ENCODE results near the gene NEURL1. TPM values are rescaled to one million over a fixed set of nuclear protein-coding genes. Genes with fewer than 3 reads are reported as not detected.

Gene NEURL1
- polyA plus RNA-seq, 4 donors, result 14.6 to 48.6 (median 20.8) TPM

DNA sequence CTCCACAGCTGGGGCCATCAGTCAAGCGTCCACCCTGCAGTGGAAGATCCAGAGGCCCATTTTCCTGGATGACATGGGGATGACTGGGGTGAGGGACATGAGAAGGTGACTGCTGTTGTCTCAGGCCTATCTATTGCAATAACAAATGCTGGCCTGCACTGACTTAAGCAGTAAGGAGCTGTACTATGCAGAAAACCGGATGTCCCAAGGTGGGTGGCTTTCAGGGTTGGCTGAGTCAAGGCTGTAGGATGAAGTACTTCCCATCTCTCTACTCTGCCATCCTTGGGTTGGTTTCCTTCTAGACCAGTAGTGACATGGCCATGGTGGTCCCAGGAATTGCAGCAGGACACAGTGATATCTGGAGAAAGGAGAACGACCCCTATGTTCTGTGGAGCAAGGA is 48.1 kb downstream of the NEURL1 start:
- Histone ChIP-seq H3K27ac (ENCODE audit: low read depth in 1 of 3, low read length in 2 of 3) (no peak overlapping the region), H3K36me3 (ENCODE audit: control insufficient read depth in 3 of 3, insufficient read depth in 2 of 3, low read depth in 1 of 3, low read length in 3 of 3) (no peaks in the 10 kb centered on the region), H3K4me1 (ENCODE audit: control insufficient read depth in 3 of 3, insufficient read depth in 2 of 3, low read depth in 1 of 3, low read length in 2 of 3) (peaks cover 0 to 32% (median 5%) of the 10 kb centered on the region in 3 donors), H3K27me3 (ENCODE audit: control insufficient read depth in 3 of 3, insufficient read depth in 3 of 3, low read length in 3 of 3) (no peaks in the 10 kb centered on the region), H3K9me3 (ENCODE audit: control insufficient read depth in 2 of 2, insufficient read depth in 1 of 2, low read depth in 1 of 2, low read length in 1 of 2) (no peaks in the 10 kb centered on the region), H3K4me3 (ENCODE audit: low read depth in 1 of 3, low read length in 3 of 3) (no peak overlapping the region)
- DNase-seq, result no peak
- WGBS, 3 donors, result 94 to 97% (median 96%) methylated on average over 3 of the region's 3 CpGs
- FAIRE-seq, result no peak

DNA sequence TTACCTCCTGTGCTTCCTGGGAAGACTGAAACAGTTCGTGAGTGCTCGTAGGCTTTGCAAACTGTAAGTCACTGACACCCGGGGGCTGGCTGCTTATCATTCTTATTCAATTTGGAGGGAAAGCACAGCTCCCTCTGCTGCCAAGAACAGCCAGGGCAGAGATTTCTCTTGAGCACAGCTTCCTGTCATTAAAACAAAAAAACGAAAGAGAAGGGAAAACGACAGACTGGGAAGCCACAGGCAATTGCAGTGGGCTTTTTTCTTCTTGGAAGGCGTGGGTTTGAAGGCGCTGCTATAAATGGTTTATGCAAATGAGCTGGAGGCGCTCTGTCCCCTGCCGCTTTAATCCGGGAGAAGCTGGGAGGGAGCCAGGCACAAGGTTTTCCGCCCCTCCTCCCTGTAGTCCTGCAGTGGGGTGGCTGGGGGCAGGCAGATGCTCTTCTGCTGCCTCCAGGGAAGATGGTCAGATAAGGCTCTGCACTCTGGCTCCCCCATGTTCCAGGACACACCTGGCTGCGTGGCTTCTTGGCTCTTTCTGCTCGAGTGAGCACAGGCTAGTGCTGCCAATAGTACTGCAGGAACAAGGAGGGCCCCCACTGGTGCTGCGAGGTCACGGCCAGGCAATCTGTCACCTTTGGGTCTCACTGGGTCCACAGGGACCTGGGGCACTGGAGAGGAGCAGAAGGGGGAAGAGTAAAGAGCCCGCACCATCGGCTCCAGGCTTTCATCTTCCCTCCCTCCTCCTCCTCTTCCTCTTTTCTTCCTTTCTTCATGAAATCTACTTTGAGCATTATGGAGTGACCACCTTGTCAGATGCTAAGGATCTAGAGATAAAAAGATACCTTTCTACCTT is 49.5 kb downstream of the NEURL1 start:
- WGBS, 3 donors, result 9 to 11% (median 10%) methylated on average over 16 to 17 of the region's 17 CpGs
- peak; percentile 48 to 73 for DNase-seq

DNA sequence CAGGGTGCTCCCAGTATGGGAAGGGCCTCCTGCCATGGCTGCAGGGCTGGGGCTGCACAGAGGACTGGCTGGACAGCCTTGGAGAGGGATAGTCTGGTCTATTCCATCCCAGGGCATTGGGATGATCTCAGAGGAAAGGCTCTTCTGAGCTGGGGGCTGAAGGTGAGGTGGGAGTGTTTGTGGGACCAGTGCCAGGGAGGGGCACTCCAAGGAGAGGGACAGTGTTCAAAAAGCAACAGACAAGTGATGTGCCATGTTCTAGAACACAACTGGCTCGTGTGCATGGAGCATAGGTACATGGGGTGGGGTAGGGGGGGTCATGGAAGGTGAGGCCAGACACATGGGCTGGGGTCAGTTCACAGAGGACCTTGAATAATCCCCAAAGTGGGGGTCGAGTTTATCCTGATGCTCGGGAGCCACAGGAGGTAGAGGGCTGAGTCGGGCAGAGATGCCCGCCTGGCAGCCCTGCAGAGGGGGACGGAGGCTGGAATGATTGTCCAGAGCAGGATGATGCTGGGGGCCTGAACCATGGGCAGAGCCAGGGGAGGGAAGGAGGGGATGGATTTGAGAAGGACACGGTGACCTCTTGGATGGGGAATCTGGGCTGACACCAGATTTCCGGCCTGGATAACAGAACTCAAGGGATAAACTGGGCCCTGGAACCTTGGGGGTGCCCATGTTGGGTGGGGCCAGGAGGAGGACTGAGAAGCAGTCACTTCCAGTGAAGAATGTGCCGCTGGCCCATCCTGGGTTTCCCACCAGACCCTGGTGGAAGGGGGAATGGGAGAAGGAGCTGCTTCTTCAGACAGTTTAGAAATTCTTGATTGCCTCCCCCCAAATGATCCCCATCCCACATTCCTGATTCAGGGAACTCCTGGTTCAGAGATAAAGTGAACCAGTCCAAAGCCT is 50.4 kb downstream of the NEURL1 start:
- DNase-seq, result no peak
- Histone ChIP-seq H3K4me3 (ENCODE audit: low read depth in 1 of 3, low read length in 3 of 3) (no peak overlapping the region), H3K27me3 (ENCODE audit: control insufficient read depth in 3 of 3, insufficient read depth in 3 of 3, low read length in 3 of 3) (no peaks in the 10 kb centered on the region), H3K36me3 (ENCODE audit: control insufficient read depth in 3 of 3, insufficient read depth in 2 of 3, low read depth in 1 of 3, low read length in 3 of 3) (no peaks in the 10 kb centered on the region), H3K4me1 (ENCODE audit: control insufficient read depth in 3 of 3, insufficient read depth in 2 of 3, low read depth in 1 of 3, low read length in 2 of 3) (peaks cover 0 to 44% (median 5%) of the 10 kb centered on the region in 3 donors), H3K9me3 (ENCODE audit: control insufficient read depth in 2 of 2, insufficient read depth in 1 of 2, low read depth in 1 of 2, low read length in 1 of 2) (no peaks in the 10 kb centered on the region), H3K27ac (ENCODE audit: low read depth in 1 of 3, low read length in 2 of 3) (peak overlapping the region in 1 of 3 donors; percentile 47)
- FAIRE-seq, result no peak
- WGBS, 3 donors, result 84 to 95% (median 91%) methylated on average over 9 of the region's 9 CpGs

More for the DNA sequence above, 49.5 kb downstream of the NEURL1 start:
- H3K27ac ChIP-seq (ENCODE audit: low read depth in 1 of 3, low read length in 2 of 3), result peak overlapping the region in 1 of 3 donors; percentile 47
- H3K9me3 ChIP-seq (ENCODE audit: control insufficient read depth in 2 of 2, insufficient read depth in 1 of 2, low read depth in 1 of 2, low read length in 1 of 2), result no peaks in the 10 kb centered on the region
- H3K4me3 ChIP-seq (ENCODE audit: low read depth in 1 of 3, low read length in 3 of 3), result peak overlapping the region in 2 of 3 donors; percentile 20 to 36
- H3K27me3 ChIP-seq (ENCODE audit: control insufficient read depth in 3 of 3, insufficient read depth in 3 of 3, low read length in 3 of 3), result no peaks in the 10 kb centered on the region
- H3K4me1 ChIP-seq (ENCODE audit: control insufficient read depth in 3 of 3, insufficient read depth in 2 of 3, low read depth in 1 of 3, low read length in 2 of 3), result peaks cover 0 to 44% (median 5%) of the 10 kb centered on the region in 3 donors
- no peaks in the 10 kb centered on the region for H3K36me3 ChIP-seq (ENCODE audit: control insufficient read depth in 3 of 3, insufficient read depth in 2 of 3, low read depth in 1 of 3, low read length in 3 of 3)
- no peak for FAIRE-seq

DNA sequence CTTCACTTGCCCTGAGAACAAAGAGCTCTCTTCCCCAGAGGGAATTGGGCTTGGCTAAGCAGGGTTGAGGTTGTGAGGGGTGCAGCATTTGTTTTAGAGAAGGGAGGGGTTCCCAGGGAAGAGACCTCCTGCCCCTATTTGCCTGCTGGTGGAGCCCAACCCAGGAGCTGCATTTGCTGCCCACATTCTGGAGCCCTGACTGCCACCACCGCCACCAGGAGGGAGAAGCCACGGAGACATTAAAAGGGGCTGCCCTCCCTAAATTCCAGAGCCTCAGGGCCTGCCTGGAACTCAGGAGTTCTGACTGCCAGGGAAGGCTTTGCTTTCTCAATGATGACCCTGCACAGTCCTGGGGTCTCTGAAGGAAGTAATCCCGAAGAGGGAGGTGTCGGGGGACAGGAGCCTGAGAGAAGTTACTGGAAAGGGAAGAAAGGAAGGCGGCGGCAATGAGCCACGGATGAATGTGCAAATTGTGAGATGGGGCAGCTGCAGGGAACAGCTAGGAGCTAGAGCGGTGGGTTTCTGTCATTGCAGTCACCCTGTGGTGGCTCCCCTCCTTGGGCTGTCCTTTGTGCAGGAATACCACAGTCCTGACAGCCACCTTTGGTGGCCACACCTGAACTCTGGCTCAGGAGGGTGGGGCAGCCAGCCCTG is 51.3 kb downstream of the NEURL1 start:
- no peaks in the 10 kb centered on the region for H3K36me3 ChIP-seq (ENCODE audit: control insufficient read depth in 3 of 3, insufficient read depth in 2 of 3, low read depth in 1 of 3, low read length in 3 of 3)
- H3K27ac ChIP-seq (ENCODE audit: low read depth in 1 of 3, low read length in 2 of 3), result peak overlapping the region in 1 of 3 donors; percentile 1
- WGBS, 3 donors, result 85 to 93% (median 90%) methylated on average over 8 of the region's 8 CpGs
- no peaks in the 10 kb centered on the region for H3K9me3 ChIP-seq (ENCODE audit: control insufficient read depth in 2 of 2, insufficient read depth in 1 of 2, low read depth in 1 of 2, low read length in 1 of 2)
- H3K27me3 ChIP-seq (ENCODE audit: control insufficient read depth in 3 of 3, insufficient read depth in 3 of 3, low read length in 3 of 3), result no peaks in the 10 kb centered on the region
- no peak for FAIRE-seq
- no peak overlapping the region for H3K4me3 ChIP-seq (ENCODE audit: low read depth in 1 of 3, low read length in 3 of 3)
- peaks cover 0 to 50% (median 5%) of the 10 kb centered on the region in 3 donors for H3K4me1 ChIP-seq (ENCODE audit: control insufficient read depth in 3 of 3, insufficient read depth in 2 of 3, low read depth in 1 of 3, low read length in 2 of 3)
- peak in 1 of 2 donors; percentile 33 for DNase-seq

DNA sequence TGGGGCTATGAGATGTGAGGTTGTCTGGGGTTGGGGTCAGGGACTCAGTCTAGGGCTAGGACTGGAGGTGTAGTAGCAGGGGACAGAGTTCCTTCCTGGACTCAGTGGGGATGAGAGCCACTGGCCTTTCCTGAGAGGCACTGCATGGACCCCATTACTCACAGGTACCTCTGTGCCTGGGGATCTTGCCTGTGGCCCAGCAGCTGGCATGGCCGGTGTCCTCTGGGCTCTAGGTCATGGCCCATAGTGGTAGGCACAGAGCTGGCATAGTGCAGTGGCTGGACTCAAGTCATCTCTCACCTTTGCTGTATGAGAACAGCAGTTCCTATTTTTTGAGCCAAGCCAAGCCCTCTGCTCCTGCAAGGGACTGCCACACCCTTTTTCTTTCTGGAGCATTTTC is 51.9 kb downstream of the NEURL1 start:
- peaks cover 0 to 50% (median 5%) of the 10 kb centered on the region in 3 donors for H3K4me1 ChIP-seq (ENCODE audit: control insufficient read depth in 3 of 3, insufficient read depth in 2 of 3, low read depth in 1 of 3, low read length in 2 of 3)
- no peak for FAIRE-seq
- H3K36me3 ChIP-seq (ENCODE audit: control insufficient read depth in 3 of 3, insufficient read depth in 2 of 3, low read depth in 1 of 3, low read length in 3 of 3), result no peaks in the 10 kb centered on the region
- H3K27ac ChIP-seq (ENCODE audit: low read depth in 1 of 3, low read length in 2 of 3), result peak overlapping the region in 1 of 3 donors; percentile 1
- no peaks in the 10 kb centered on the region for H3K27me3 ChIP-seq (ENCODE audit: control insufficient read depth in 3 of 3, insufficient read depth in 3 of 3, low read length in 3 of 3)
- no peaks in the 10 kb centered on the region for H3K9me3 ChIP-seq (ENCODE audit: control insufficient read depth in 2 of 2, insufficient read depth in 1 of 2, low read depth in 1 of 2, low read length in 1 of 2)
- DNase-seq, result no peak
- H3K4me3 ChIP-seq (ENCODE audit: low read depth in 1 of 3, low read length in 3 of 3), result no peak overlapping the region
- 42 to 88% (median 43%) methylated on average over 1 of the region's 1 CpG for WGBS, 3 donors

DNA sequence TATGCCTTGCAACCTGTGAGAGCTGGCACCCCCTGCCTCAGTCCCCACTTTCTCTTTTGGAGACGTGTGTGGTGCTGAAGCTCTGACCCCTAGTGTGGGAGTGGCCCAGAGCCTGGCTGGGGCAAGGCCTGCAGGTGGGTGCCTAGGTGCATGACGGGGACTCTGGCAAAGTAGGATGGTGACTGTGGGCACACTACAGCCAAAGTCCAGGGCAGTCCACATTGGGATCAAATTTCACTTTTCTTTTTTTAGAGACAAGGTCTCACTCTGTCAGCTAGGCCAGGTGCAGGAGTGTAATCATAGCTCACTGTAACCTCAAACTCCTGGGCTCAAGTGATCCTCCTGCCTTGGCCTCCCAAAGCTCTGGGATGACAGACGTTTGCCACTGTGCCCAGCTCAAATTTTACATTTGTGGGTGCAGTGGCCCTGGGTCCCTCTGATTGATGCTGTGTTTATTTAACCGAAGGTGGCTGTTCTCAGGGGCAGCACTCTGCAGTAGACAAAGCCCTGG is 52.3 kb downstream of the NEURL1 start:
- H3K27me3 ChIP-seq (ENCODE audit: control insufficient read depth in 3 of 3, insufficient read depth in 3 of 3, low read length in 3 of 3), result no peaks in the 10 kb centered on the region
- WGBS, 3 donors, result 32 to 73% (median 33%) methylated on average over 4 of the region's 4 CpGs
- peak; percentile 53 to 78 for DNase-seq
- H3K9me3 ChIP-seq (ENCODE audit: control insufficient read depth in 2 of 2, insufficient read depth in 1 of 2, low read depth in 1 of 2, low read length in 1 of 2), result no peaks in the 10 kb centered on the region
- peaks cover 0 to 50% (median 5%) of the 10 kb centered on the region in 3 donors for H3K4me1 ChIP-seq (ENCODE audit: control insufficient read depth in 3 of 3, insufficient read depth in 2 of 3, low read depth in 1 of 3, low read length in 2 of 3)
- H3K4me3 ChIP-seq (ENCODE audit: low read depth in 1 of 3, low read length in 3 of 3), result no peak overlapping the region
- H3K36me3 ChIP-seq (ENCODE audit: control insufficient read depth in 3 of 3, insufficient read depth in 2 of 3, low read depth in 1 of 3, low read length in 3 of 3), result no peaks in the 10 kb centered on the region
- no peak overlapping the region for H3K27ac ChIP-seq (ENCODE audit: low read depth in 1 of 3, low read length in 2 of 3)
- no peak for FAIRE-seq

DNA sequence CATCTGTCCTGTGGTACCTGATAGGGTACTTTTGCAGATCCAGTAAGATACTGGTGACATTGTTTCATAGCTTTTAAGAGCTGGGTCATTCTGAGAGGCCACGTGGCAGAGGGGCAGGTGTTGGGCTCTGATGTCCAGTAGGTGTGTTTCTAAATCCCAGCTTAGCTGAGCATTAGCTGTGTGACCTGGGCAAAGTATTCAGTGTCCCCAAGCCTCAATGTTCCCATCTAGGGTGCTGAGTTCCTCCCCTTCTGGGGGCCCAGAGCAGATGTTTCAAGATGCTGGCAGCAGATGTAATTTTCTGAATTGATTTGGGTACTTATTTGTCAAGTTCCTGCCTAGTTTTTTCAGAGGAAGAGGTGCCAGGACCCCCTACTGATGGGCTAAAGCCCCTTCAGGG is 52.9 kb downstream of the NEURL1 start:
- H3K4me1 ChIP-seq (ENCODE audit: control insufficient read depth in 3 of 3, insufficient read depth in 2 of 3, low read depth in 1 of 3, low read length in 2 of 3), result peaks cover 0 to 50% (median 5%) of the 10 kb centered on the region in 3 donors
- H3K27ac ChIP-seq (ENCODE audit: low read depth in 1 of 3, low read length in 2 of 3), result no peak overlapping the region

More for the DNA sequence above, 52.9 kb downstream of the NEURL1 start:
- WGBS, 3 donors, result 21 to 74% (median 39%) methylated on average over 1 of the region's 1 CpG
- FAIRE-seq, result no peak
- Histone ChIP-seq H3K36me3 (ENCODE audit: control insufficient read depth in 3 of 3, insufficient read depth in 2 of 3, low read depth in 1 of 3, low read length in 3 of 3) (no peaks in the 10 kb centered on the region), H3K27me3 (ENCODE audit: control insufficient read depth in 3 of 3, insufficient read depth in 3 of 3, low read length in 3 of 3) (no peaks in the 10 kb centered on the region), H3K4me3 (ENCODE audit: low read depth in 1 of 3, low read length in 3 of 3) (no peak overlapping the region), H3K9me3 (ENCODE audit: control insufficient read depth in 2 of 2, insufficient read depth in 1 of 2, low read depth in 1 of 2, low read length in 1 of 2) (no peaks in the 10 kb centered on the region)
- DNase-seq, result no peak

Data from small intestine (tissue), 7 donors.